ENCODE measurements around the gene TRMT2B.
"Not testable (repeated sequence)": the region's sequence is repeated elsewhere in the genome, so short reads cannot be mapped to it uniquely, and the experiment has no call there.

TRMT2B gene

GRCh38 chrX:101022020-101022419 is 29.9 kb downstream of the TRMT2B start:
- no peak for DNase-seq

GRCh38 chrX:101012031-101012430 is 39.9 kb downstream of the TRMT2B start:
- intact Hi-C loops (cut with DNase I); DNase-seq: not testable (repeated sequence)

More at GRCh38 chrX:101022020-101022419, 29.9 kb downstream of the TRMT2B start:
- intact Hi-C loops (cut with DNase I) = no loop called here

- DNase-seq = no peak
Observed at GRCh38 chrX:101009090-101009489, 42.8 kb downstream of the TRMT2B start.

GRCh38 chrX:100999451-100999850 is 52.5 kb downstream of the TRMT2B start:
- no peak for DNase-seq
- intact Hi-C loops (cut with DNase I) = no loop called here

More at GRCh38 chrX:101009090-101009489, 42.8 kb downstream of the TRMT2B start:
- intact Hi-C loops (cut with DNase I) = no loop called here

- intact Hi-C loops (cut with DNase I) = no loop called here
- peak in 40 of 42 donors; percentile 5 to 79 (median 42) for DNase-seq
Observed at GRCh38 chrX:100995469-100995868, 56.4 kb downstream of the TRMT2B start.

- no peak for DNase-seq
- intact Hi-C loops (cut with DNase I) = no loop called here
Observed at GRCh38 chrX:100994352-100995281, 57.3 kb downstream of the TRMT2B start.

- no peak for DNase-seq
- intact Hi-C loops (cut with DNase I) = no loop called here
Observed at GRCh38 chrX:100990139-100990538, 61.8 kb downstream of the TRMT2B start.

GRCh38 chrX:100984818-100985217 is 67.1 kb downstream of the TRMT2B start:
- DNase-seq = no peak

GRCh38 chrX:100981498-100981845 is 70.4 kb downstream of the TRMT2B start:
- DNase-seq; intact Hi-C loops (cut with DNase I): not testable (repeated sequence)

More at GRCh38 chrX:100984818-100985217, 67.1 kb downstream of the TRMT2B start:
- intact Hi-C loops (cut with DNase I) = no loop called here

- intact Hi-C loops (cut with DNase I) = no loop called here
- peak in 8 of 42 donors; percentile 6 to 60 (median 24) for DNase-seq
Observed at GRCh38 chrX:100980608-100981497, 71.1 kb downstream of the TRMT2B start.

- DNase-seq = no peak
- intact Hi-C loops (cut with DNase I) = no loop called here
Observed at GRCh38 chrX:100979881-100980607, 71.9 kb downstream of the TRMT2B start.

- intact Hi-C loops (cut with DNase I) = no loop called here
- DNase-seq = no peak
Observed at GRCh38 chrX:100976211-100976610, 75.7 kb downstream of the TRMT2B start.

- intact Hi-C loops (cut with DNase I) = no loop called here
- DNase-seq = no peak
Observed at GRCh38 chrX:100975212-100975611, 76.7 kb downstream of the TRMT2B start.

GRCh38 chrX:100973411-100973810 is 78.5 kb downstream of the TRMT2B start:
- intact Hi-C loops (cut with DNase I) = no loop called here
- no peak for DNase-seq

GRCh38 chrX:100969936-100970335 is 82.0 kb downstream of the TRMT2B start:
- intact Hi-C loops (cut with DNase I) = no loop called here
- no peak for DNase-seq

GRCh38 chrX:100969408-100969807 is 82.5 kb downstream of the TRMT2B start, which contains the start of gene ARL13A:
Gene ARL13A (plus strand): TSS chrX:100969708. CDS start chrX:100973690, 3,982 bp downstream.
- intact Hi-C loops (cut with DNase I) = no loop called here
- DNase-seq = no peak

GRCh38 chrX:100964362-100964761 is 87.5 kb downstream of the TRMT2B start:
- no peak for DNase-seq
- intact Hi-C loops (cut with DNase I) = no loop called here

- DNase-seq = no peak
- intact Hi-C loops (cut with DNase I) = no loop called here
Observed at GRCh38 chrX:100962811-100963210, 89.1 kb downstream of the TRMT2B start.

Measured in head of caudate nucleus (tissue), 42 donors.